GM18508 (cell line): ENCODE measurements around the gene SCIMP.
A peak's percentile ranks its signal among the peaks of the same experiment; 100 is the strongest.
"Not testable (repeated sequence)": the region's sequence is repeated elsewhere in the genome, so short reads cannot be mapped to it uniquely, and the experiment has no call there.

Experiments used
- ATAC-seq: cut with Tn5 transposase; IDR thresholded peaks from one replicate; pipeline ENCODE4 v1.9.1; 2021; ENCODE audit warnings: moderate number of reproducible peaks; ENCODE audit not compliant: insufficient read depth, unreplicated experiment

The SCIMP gene

DNA sequence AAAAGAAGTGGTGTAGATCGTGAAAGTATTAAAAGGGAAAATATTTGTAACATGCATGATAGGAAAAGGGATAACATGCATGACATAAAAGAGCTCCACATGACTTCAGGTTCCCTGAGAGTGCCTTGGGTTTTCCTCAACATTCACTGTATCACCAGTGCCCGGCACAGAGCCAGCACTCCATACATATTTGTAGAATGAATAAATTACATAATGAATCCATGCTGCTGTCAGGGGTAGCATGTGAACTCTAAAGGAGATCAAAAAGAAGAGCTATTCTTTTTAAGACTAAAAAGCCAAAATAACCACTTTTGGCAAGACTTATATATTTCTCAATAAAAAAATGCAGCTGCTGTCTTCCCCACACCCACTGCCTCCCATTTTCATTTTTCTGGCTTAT is 40.3 kb downstream of the SCIMP start:
- ATAC-seq: no peak

DNA sequence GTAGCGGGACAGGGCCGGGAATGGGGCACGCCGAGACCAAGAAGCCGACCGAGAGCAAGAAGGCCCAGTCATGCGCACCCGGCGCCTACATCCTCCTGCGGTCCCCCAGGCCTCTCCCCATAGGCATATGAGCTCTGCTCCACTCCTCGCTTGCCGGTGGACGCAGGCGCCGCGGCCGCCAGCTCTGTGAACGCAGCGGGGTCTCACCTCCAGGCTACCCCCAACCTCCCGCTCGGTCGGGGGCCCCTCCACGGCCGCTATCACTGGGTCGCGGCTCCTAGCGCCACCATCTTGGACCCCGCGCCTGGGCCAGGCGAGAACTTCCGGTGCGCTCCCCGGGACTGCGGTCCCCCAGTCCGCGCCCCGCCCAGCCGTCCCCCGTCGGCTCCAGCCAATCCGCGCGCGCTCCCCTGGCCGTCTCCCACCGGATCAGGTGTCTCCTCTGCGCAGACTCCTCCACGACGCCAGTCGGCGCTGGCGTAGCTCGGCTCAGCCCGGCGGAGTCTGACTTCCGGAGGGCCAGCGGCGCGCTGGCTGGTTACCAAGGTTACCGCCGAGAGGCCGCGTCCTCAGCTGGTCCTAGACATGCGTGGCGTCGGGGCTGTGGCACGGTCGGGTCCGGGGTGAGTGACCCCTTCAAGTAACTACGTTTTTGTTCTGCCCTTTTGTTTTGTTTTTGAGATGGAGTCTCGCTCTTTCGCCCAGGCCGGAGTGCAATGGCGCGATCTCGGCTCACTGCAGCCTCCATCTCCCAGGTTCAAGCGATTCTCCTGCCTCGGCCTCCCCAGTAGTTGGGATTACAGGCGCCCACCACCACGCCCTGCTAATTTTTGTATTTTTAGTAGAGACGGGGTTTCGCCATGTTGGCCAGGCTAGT is 42.9 kb downstream of the SCIMP start, which contains the start of gene ZNF594:
Gene ZNF594, minus strand, starts transcription at position 328 of the 877 bp plus-strand sequence. CDS start 7,612 bp downstream, outside the sequence.
- peak; percentile 64 for ATAC-seq

DNA sequence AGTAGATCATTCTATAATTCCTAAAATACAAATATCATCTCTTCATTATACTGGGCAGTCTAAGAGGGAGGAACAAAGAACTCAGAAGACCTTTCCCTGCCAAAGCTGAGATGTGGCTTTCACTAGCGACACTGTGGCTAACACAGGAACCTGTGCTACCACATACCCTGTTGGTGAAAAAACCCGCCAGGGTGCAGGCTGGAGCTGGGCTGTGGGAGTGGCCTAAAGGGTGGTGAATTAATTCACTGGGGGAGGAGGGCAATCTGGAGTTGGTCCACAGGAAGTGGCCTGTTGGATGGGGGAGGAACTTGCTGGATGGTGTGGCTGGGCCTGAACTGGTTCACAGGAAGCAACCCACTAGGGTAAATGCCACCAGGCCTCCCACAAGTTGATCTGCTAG is 50.4 kb downstream of the SCIMP start:
- no peak for ATAC-seq

DNA sequence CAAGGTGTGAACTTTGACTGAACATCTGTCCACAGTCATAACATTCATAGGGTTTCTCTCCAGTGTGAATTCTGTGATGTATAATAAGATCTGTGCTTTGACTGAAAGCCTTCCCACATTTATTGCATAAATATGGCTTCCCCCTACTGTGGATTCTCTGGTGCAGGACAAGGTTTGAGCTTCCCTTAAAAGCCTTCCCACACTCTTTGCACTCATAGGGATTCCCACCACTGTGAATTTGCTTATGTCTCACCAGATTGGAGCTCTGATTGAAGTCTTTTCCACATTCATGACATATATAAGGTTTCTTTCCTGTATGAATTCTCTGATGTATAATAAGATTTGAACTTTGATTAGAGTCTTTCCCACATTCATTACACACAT is 51.3 kb downstream of the SCIMP start:
- no peak for ATAC-seq

DNA sequence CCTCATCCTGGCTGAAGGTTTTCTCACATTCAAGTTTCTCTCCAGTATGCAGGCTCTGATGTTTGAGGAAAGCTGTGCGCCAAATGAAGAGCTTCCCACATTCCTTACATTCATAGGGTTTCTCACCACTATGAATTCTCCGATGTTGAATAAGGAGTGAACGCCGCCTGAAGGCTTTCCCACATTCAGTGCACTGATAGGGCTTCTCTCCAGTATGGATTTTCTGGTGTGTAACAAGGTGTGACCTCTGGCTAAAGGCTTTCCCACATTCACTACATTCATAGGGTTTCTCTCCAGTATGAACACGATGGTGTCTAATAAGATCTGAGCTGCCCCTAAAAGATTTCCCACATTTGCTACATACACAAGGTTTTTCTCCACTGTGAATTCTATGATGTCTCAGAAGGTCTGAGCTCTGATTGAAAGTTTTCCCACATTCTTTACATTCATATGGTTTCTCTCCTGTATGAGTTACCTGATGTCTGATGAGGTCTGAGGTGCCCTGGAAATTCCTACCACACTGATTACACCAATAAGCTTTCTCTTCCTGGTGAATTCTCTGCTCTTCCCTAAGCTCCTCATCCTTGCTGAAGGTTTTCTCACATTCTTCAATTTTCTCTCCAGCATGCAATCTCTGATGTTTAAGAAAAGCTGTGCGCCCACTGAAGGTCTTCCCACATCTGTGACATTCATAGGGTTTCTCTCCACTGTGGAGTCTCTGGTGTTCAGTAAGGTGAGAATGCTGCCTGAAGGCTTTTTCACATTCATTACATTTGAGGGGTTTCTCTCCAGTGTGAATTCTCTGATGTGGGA is 51.9 kb downstream of the SCIMP start:
- no peak for ATAC-seq

DNA sequence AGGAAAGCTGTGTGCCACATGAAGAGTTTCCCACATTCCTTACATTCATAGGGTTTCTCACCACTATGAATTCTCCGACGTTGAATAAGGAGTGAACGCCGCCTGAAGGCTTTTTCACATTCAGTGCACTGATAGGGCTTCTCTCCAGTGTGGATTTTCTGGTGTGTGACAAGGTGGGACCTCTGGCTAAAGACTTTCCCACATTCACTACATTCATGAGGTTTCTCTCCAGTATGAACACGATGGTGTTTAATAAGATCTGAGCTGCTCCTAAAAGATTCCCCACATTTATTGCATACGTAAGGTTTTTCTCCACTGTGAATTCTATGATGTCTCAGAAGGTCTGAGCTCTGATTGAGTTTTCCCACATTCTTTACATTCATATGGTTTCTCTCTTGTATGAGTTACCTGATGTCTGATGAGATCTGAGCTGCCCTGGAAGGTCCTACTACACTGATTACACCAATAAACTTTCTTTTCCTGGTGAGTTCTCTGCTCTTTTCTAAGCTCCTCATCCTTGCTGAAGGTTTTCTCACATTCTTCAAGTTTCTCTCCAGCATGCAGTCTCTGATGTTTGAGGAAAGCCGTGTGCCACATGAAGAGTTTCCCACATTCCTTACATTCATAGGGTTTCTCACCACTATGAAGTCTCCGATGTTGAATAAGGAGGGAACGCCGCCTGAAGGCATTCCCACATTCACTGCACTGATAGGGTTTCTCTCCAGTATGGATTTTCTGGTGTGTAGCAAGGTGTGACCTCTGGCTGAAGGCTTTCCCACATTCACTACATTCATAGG is 53.0 kb downstream of the SCIMP start:
- ATAC-seq: no peak

DNA sequence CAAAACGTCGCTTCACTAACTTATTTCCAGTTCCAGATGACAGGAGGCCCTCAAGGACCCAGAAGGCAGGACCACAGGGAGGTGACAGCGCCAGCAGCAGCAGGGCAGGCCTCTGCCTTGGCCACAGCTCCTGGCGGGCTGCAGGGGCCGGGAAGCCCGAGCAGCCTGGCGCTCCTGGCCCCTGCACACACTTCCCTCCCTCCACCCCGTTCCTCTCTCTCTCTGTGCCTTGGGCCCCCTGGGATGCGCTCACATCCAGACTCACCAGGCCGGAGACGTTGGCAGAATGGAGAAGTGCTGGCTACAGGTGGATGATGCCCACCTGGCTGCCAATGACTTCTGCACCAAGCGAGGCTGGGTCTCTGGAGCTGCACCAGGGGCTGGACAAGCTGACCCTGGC is 55.7 kb downstream of the SCIMP start:
- ATAC-seq: no peak

DNA sequence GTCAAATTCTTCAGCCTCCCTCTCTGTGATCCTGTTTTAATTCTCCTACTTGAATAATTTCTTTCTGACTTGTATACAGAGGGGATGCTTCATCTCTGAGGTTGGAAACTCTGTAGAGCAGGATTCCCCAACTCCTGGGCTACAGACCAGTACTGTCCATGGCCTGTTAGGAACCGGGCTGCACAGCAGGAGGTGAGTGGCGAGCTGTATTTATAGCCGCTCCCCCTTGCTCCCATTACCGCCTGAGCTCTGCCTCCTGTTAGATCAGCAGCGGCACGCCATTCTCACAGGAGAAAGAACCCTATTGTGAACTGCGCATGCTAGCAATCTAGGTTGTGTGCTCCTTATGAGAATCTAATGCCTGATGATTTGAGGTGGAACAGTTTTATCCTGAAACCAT is 59.6 kb downstream of the SCIMP start:
- ATAC-seq: not testable (repeated sequence)

DNA sequence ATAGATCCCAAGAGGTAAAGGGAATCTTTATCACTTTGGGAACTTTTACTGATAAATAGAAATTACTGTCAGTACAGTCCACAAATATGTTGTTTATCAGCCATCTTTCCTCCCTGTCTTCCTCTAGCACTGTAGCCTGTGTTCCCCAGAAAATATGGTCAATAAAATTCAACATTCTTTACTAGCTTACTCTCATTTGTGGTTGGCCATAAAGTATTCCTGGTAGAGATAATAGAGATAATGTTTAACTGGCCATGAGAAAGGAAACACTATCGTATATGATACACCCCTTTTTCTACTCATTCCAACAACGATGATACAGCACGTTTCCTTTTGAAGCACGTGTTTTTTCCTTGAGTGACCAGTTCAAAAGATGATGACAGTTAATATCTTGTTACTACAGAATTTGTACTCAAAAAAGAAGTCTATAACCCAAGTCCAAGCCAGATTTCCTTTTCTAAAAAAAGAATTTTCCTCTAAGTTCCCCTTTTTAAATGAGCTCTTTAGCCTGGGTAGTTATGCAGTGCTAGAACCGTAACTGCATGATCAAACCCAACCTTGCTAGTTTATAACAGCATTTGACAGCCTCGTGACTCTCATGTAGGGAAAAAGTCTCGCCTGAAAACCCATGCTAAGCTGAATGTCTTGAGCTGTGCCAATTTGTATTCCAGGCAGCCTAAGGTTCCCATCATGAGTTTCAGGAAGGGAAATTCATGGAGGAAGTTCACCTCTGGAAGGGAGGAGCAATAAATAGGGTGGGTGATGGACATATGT is 68.7 kb downstream of the SCIMP start:
- not testable (repeated sequence) for ATAC-seq

DNA sequence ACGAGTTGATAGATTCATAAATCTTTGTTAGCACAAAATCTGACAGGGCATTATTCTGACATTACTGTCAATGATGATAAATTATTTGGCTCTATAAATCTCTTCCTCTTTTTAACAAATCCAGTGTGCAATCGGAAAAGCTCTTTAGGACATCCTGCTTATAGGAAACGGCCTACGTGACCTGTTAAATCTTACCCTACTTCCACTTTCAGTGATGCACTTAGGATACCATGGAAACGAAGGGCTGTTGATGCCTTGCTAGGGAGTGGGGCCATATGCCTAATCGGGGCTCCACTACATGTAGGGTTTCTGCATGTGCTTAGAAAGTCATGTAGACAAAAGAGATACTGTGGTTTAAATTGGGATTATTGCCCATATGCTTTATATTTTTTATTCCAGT is 70.2 kb downstream of the SCIMP start:
- no peak for ATAC-seq

DNA sequence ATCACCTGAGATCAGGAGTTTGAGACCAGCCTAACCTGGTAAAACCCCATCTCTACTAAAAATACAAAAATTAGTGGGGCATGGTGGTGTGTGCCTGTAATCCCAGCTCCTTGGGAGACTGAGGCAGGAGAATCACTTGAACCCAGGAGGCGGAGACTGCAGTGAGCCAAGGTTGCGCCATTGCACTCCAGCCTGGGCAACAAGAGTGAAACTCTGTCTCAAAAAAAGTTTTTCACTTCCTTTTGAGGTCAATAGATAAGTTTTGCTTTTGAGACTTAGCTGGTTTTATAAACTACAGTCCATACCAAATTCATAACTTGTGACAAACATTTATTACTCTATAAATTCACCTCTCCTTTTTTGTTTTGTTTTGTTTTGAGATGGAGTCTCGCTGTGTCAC is 72.9 kb downstream of the SCIMP start:
- not testable (repeated sequence) for ATAC-seq

DNA sequence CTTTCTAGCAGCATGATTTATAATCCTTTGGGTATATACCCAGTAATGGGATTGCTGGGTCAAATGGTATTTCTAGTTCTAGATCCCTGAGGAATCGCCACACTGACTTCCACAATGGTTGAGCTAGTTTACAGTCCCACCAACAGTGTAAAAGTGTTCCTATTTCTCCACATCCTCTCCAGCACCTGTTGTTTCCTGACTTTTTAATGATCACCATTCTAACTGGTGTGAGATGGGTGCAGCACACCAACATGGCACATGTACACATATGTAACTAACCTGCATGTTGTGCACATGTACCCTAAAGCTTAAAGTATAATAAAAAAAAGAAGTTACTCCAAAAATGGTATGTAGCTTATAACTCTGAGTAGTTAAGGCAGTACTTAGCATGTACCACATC is 74.0 kb downstream of the SCIMP start:
- not testable (repeated sequence) for ATAC-seq
